ENCODE data around the gene HPCAL4. TPM values are rescaled to one million over a fixed set of nuclear protein-coding genes. Genes with fewer than 3 reads are reported as not detected.
A peak's percentile ranks its signal among the peaks of the same experiment; 100 is the strongest.

The HPCAL4 gene
- total and polyA plus RNA-seq, 7 donors: 0.29 to 9.4 (median 3.1) TPM

DNA sequence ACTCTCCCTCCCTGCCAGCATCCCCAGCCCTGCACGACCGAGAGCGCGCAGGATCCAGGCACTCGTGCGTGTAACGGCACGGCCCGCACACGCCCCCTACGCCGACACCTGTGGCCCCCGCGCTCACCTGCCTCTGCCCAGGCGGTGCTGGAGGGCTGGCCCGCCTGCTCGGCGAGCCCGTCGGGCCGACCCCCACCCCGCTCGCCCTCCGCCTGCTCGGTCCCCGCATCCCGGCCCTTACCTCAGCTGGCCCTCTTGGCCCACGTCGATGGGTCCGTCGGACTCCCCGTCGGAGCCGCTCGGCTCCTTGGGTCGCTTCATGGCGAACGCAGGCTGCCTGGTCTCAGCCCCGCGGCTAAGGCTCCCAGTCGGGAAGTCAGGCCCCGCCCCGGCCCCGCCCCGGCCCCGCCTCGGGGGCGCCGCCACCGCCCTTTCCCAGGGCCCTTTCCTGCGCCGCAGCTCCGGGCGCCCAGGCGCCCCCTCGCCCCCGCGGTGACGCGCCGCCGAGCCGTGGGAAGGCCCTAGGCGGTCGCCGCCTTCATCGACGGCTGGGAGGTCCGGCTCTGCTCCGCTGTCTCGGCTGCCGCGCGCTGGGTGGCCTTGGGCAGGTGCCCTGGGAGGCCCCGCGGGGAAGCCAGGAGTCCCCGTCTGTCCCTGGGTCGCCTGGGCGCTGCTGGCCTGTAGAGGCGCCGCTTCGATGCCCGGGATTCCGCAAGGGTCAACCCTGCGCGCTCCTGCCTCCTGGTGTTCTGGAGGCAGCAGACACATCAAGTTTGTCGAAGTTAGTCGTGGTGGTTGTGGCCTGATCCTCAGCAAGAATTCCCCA, 51.7 kb downstream of the HPCAL4 start, which contains the start of gene HEYL:
TSS of gene HEYL (minus strand) at position 339 of the 826 bp plus-strand sequence. CDS start at position 321, 18 bp downstream.
- TF ChIP-seq, protein P1, sequence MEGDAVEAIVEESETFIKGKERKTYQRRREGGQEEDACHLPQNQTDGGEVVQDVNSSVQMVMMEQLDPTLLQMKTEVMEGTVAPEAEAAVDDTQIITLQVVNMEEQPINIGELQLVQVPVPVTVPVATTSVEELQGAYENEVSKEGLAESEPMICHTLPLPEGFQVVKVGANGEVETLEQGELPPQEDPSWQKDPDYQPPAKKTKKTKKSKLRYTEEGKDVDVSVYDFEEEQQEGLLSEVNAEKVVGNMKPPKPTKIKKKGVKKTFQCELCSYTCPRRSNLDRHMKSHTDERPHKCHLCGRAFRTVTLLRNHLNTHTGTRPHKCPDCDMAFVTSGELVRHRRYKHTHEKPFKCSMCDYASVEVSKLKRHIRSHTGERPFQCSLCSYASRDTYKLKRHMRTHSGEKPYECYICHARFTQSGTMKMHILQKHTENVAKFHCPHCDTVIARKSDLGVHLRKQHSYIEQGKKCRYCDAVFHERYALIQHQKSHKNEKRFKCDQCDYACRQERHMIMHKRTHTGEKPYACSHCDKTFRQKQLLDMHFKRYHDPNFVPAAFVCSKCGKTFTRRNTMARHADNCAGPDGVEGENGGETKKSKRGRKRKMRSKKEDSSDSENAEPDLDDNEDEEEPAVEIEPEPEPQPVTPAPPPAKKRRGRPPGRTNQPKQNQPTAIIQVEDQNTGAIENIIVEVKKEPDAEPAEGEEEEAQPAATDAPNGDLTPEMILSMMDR (IDR thresholded peaks at IDR 0.05): peak; percentile 45
- Histone ChIP-seq H3K9me3 (no peaks in the 10 kb centered on the region), H3K4me1 (peaks cover 14% of the 10 kb centered on the region), H3K4me3 (peak within 1 kb of the TSS; percentile 70), H3K36me3 (ENCODE audit: insufficient read depth in 1 of 2, low read depth in 1 of 2) (no peaks in the 10 kb centered on the region), H3K27me3 (ENCODE audit: insufficient read depth in 3 of 3, low read length in 2 of 3) (no peaks in the 10 kb centered on the region), H3K27ac (peak within 1 kb of the TSS; percentile 72)
- DNase-seq (peak; percentile 79 to 87), ATAC-seq (peak; percentile 78 to 82 (median 82))
- 6 to 11% (median 8%) methylated on average over 81 to 87 of the region's 88 CpGs for WGBS, 3 donors
- intact Hi-C loops (cut with DNase I): no loop called here

DNA sequence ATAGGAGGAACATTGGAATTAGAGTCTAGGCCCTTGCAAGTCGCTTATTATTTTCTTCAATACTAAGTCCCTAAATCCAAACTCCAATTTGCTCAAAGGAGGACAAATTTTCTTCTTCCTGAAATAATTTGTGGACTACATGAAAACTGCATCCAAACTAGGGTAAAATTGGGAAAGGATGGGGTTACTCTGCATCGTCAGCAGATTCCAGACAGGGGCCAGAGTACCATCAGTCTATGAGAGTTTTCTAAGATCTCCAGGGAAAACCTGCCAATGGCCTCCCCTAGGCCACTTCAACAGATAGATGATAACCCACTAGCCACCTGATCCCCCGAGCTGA, 52.3 kb downstream of the HPCAL4 start:
- peak overlapping the region; percentile 72 for H3K27ac ChIP-seq
- H3K36me3 ChIP-seq (ENCODE audit: insufficient read depth in 1 of 2, low read depth in 1 of 2): no peaks in the 10 kb centered on the region
- TF ChIP-seq, protein P1 (IDR thresholded peaks at IDR 0.05): no peak
- DNase-seq (no peak), ATAC-seq (no peak)
- intact Hi-C loops (cut with DNase I): no loop called here
- WGBS, 3 donors: 46 to 59% (median 53%) methylated on average over 3 of the region's 3 CpGs
- peaks cover 14% of the 10 kb centered on the region for H3K4me1 ChIP-seq
- H3K27me3 ChIP-seq (ENCODE audit: insufficient read depth in 3 of 3, low read length in 2 of 3): no peaks in the 10 kb centered on the region
- peak overlapping the region; percentile 70 for H3K4me3 ChIP-seq
- no peaks in the 10 kb centered on the region for H3K9me3 ChIP-seq

DNA sequence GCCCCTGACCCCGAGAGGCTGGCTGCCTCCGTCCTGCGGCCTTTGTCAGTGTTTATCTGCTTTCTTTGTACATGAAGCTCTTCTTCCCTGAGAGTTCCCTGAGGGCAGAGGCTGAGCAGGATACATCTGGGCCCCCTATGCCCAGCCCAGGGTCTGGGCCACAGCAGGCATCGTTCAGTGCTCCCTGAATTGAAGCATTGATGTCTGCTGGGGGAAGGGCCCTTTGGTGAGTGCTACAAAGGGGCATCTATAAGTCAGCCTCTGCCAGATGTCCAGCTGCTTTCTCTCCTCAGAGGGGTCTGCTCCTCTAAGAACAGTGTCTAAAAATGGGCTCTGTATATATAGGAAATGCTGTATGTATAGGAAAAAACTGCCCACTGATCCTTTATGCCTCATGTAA, 53.9 kb downstream of the HPCAL4 start:
- peak overlapping the region; percentile 70 for H3K4me3 ChIP-seq
- no peak for DNase-seq
- H3K36me3 ChIP-seq (ENCODE audit: insufficient read depth in 1 of 2, low read depth in 1 of 2): no peaks in the 10 kb centered on the region
- H3K9me3 ChIP-seq: no peaks in the 10 kb centered on the region
- 61 to 68% (median 61%) methylated on average over 4 of the region's 4 CpGs for WGBS, 3 donors
- H3K27ac ChIP-seq: peak overlapping the region; percentile 53
- intact Hi-C loops (cut with DNase I): no loop called here
- ATAC-seq: no peak
- TF ChIP-seq, protein P1 (IDR thresholded peaks at IDR 0.05): no peak
- H3K4me1 ChIP-seq: peaks cover 7% of the 10 kb centered on the region
- H3K27me3 ChIP-seq (ENCODE audit: insufficient read depth in 3 of 3, low read length in 2 of 3): no peaks in the 10 kb centered on the region

DNA sequence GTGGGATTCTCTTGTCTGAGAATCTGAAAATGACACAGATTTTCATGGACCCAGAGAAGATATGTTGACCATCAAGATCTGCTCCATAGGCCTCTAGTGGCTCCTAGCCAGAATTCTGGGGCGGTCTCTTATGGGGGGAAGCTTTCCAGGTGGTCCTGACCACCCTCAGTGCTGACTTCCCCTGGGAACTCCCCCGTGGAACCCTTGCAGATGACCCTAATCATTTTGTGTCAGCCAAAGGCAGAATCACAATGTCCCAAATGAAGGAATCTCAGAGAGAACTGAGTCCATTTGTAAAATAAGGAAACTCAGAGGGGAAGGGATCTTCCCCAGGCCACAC, 55.4 kb downstream of the HPCAL4 start:
- intact Hi-C loops (cut with DNase I): no loop called here
- Histone ChIP-seq H3K27me3 (ENCODE audit: insufficient read depth in 3 of 3, low read length in 2 of 3) (no peaks in the 10 kb centered on the region), H3K36me3 (ENCODE audit: insufficient read depth in 1 of 2, low read depth in 1 of 2) (peaks cover 0 to 6% of the 10 kb centered on the region in 2 donors), H3K27ac (peak overlapping the region; percentile 53), H3K4me3 (peak overlapping the region; percentile 70), H3K4me1 (peaks cover 5% of the 10 kb centered on the region), H3K9me3 (no peaks in the 10 kb centered on the region)
- TF ChIP-seq, protein P1 (IDR thresholded peaks at IDR 0.05): no peak
- no peak for ATAC-seq
- no peak for DNase-seq
- 20 to 46% (median 21%) methylated on average over 2 of the region's 2 CpGs for WGBS, 3 donors
